ENCODE data around the gene KCNB1.

- TF ChIP-seq POLR2A (IDR thresholded peaks at IDR 0.05; ENCODE audit: low read depth, low read length) (no peak), POLR2AphosphoS5 (IDR thresholded peaks at IDR 0.05; ENCODE audit: low read depth, low read length) (no peak)
Measured at GRCh38 chr20:49353348-49353747, 129.1 kb downstream of the KCNB1 start.
